DMS114 treated with DMSO at 0.1 percent for 48 hours (cell line): ENCODE measurements around the gene PROM1.

Source experiments
- DNase-seq: peaks from one replicate; lab custom pipeline; 2025; ENCODE audit not compliant: unreplicated experiment; lab: John Stamatoyannopoulos, UW

Gene PROM1

GRCh38 chr4:16083241-16084191 is at the start of gene PROM1:
TSS of gene PROM1 (minus strand) at chr4:16084023. CDS start at chr4:16075906, 8,117 bp downstream.
- no peak for DNase-seq

- DNase-seq: no peak
Observed at GRCh38 chr4:16133406-16133805, 49.6 kb upstream of the PROM1 start.

GRCh38 chr4:16131293-16131692 is 47.5 kb upstream of the PROM1 start:
- DNase-seq: no peak

GRCh38 chr4:16129336-16129735 is 45.5 kb upstream of the PROM1 start:
- DNase-seq: no peak

- no peak for DNase-seq
Observed at GRCh38 chr4:16126714-16127113, 42.9 kb upstream of the PROM1 start.

GRCh38 chr4:16125571-16126445 is 42.0 kb upstream of the PROM1 start:
- DNase-seq: no peak

GRCh38 chr4:16124232-16124631 is 40.4 kb upstream of the PROM1 start:
- no peak for DNase-seq

GRCh38 chr4:16123356-16124084 is 39.7 kb upstream of the PROM1 start:
- no peak for DNase-seq

- no peak for DNase-seq
Observed at GRCh38 chr4:16122784-16123183, 39.0 kb upstream of the PROM1 start.

GRCh38 chr4:16122308-16122711 is 38.5 kb upstream of the PROM1 start:
- no peak for DNase-seq

GRCh38 chr4:16120720-16121119 is 36.9 kb upstream of the PROM1 start:
- no peak for DNase-seq

- DNase-seq: no peak
Observed at GRCh38 chr4:16119981-16120380, 36.2 kb upstream of the PROM1 start.

- no peak for DNase-seq
Observed at GRCh38 chr4:16118090-16118489, 34.3 kb upstream of the PROM1 start.

- no peak for DNase-seq
Observed at GRCh38 chr4:16117164-16117563, 33.3 kb upstream of the PROM1 start.

- DNase-seq: no peak
Observed at GRCh38 chr4:16116493-16116990, 32.7 kb upstream of the PROM1 start.

- no peak for DNase-seq
Observed at GRCh38 chr4:16116019-16116418, 32.2 kb upstream of the PROM1 start.

GRCh38 chr4:16114546-16114945 is 30.7 kb upstream of the PROM1 start:
- no peak for DNase-seq

GRCh38 chr4:16113741-16114140 is 29.9 kb upstream of the PROM1 start:
- no peak for DNase-seq

GRCh38 chr4:16111533-16111932 is 27.7 kb upstream of the PROM1 start:
- DNase-seq: no peak

- no peak for DNase-seq
Observed at GRCh38 chr4:16110661-16111290, 27.0 kb upstream of the PROM1 start.
